Endometrial microvascular endothelial cells (primary cell): ENCODE data around the gene CDKN1B. TPM values are rescaled to one million over a fixed set of nuclear protein-coding genes. Genes with fewer than 3 reads are reported as not detected.

Experiments
- in situ Hi-C: cut with HindIII; loops from 2 replicates; pipeline ENCODE4 v1.10.0; 2017; ENCODE audit warnings: low sequenced_read_pairs, low pct_unique_long_range_greater_than_20kb; ENCODE audit errors: inconsistent ontology term
- total RNA-seq: library from RNA; depleted of rRNA; stranded (reverse); fragments of >200 nt; gene quantifications from one replicate; pipeline ENCODE4 v1.2.3, GENCODE V29; 2015; ENCODE audit errors: inconsistent ontology term

The CDKN1B gene
- total RNA-seq, 1 donor from 2014 or later: 26.1 TPM

DNA sequence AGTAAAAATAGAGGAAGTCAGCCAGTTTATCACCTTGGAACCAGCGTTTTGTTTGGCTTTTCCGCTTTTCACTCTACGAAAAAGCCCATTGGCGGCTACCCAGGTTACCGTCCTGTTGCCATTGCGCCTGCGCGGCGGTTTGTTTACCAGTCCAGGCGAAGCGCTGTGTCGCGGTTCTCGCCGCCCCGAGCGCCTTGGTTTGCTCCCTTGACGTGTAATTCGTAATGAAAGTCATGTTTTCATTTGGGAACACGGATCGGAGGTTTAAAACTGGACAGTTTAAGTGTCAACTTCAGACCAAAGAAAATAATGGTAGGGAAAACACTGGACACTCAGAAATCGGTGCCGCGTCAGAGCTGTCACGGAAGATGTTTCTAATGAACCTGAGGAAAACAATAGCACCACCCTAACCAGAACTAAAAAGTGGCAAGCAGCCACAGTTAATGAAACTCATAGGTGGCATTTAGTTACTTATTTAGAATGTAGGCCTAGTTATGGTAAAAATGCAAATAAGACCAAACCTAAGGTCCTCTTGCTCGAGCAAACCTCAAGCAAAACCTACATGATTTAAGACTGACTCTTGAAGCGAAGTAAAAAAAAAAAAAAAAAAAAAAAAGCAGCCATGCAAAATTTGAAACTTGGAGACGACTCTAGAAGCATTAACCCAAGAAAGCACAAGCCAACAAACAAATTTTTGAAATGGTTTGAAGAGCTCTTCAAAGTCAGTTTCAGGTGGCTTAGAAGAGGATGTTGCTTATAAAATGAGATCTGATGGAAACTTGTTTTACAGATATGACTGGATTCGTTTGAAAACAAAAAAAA, 20.4 kb upstream of the CDKN1B start:
- in situ Hi-C loops: no loop called here

DNA sequence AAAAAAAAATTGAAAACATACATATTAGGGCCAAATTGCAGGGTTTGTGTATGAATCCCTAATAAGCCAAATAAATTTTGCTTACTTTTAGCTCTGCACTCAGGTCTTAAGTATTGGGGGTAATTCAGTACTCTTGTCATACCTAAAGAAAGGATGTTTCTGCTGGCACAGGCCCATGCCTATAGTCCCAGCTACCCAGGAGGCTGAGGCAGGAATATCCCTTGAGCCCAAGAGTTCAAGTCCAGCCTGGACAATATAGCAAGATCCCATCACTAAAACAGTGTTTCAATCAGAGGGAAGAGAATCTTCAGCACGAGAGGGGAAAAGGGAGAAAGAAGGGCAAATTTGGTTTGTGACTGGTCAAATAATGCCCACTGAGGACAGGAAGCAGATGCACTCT, 17.8 kb upstream of the CDKN1B start:
- in situ Hi-C loops: no loop called here

DNA sequence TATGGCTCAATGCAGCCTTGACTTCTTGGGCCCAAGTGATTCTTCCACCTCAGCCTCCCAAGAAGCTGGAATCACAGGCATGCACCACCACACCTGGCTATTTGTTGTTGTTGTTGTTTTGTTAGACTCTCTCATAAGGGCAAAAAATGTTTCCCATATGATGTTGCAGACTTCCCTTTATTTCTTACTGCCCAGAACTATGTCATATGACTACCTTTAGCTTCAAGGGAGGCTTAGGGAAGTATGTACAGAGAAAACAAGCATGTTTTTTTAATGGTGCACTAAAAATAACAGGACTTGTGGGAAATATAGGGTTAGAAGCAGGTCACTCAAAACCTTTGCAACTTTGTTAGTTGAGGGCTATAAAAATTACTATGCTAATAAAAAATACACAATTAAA, 16.9 kb upstream of the CDKN1B start:
- in situ Hi-C loops: no loop called here

DNA sequence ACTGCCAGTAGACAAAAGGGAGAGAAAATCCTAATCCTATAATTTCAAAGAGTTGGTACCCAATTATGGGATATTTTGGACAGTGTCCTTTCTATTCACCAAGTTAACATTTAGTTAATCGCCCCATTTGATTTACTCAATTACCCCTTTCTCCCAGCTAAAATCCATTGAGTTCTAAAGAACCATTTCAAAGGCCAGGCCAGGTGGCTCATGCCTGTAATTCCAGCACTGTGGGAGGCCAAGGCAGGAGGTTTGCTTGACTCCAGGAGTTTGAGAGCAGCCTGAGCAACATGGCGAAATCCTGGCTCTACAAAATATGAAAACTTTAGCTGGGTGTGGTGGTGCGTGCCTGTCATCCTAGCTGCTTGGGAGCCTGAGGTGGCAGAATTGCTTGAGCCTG, 15.7 kb upstream of the CDKN1B start:
- in situ Hi-C loops: no loop called here

DNA sequence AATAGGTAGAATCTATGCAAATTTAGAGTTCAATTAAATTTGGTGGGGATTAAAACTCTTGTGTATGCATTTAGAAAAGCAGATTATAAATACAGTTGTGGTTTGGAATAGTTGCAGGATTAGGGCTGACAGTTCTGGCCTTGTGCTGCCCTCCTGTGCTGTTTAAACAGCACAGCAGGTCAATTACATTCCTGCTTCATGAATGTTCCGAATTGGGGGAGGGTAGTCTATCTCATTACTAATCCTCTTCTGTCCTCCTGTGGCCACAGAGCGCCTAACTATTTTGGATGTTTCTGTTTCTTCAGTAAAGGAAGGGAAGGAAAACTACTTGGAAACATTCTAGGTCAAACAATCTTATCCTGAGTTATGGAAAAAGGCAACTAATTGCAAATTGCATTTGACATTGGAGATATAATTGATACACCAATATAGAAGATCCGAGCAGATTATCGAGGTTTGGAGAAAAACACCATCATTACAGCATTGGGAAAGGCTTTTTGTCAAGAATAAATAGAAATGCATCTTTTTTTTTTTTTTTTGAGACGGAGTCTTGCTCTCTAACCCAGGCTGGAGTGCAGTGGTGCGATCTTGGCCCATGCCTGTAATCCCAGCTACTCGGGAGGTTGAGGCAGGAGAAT, 12.5 kb upstream of the CDKN1B start:
- in situ Hi-C loops: no loop called here

DNA sequence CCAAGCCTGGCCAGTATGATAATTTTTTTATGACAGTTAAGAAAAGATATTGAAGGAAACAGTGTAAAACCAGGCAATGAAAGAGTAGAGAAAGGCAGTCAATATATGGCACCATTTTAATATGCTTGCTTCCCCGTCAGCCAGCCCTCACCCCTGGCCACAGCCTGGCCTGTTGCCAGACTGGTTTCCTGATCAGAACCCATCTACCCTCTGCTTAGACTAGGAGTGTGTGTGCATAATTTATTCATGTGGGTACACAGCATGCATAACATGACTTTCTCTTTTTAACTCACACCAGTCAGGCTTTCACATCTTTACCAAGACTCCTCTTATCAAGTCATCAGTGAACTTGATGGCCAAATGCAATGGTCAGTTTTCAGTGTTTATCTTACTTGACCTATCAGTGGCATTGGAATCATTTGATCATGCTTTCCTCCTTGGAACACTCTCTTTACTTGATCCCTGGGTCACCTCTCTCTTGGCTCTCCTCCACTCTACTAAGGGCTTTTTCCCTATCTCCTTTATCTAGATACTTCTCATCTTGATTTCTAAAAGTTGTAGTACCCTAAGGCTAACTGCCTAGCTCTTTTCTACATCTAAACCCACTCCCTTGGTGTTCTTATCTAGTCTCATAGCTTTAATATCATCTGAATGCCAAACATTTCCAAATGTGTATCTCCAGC, 11.2 kb upstream of the CDKN1B start:
- in situ Hi-C loops: no loop called here

DNA sequence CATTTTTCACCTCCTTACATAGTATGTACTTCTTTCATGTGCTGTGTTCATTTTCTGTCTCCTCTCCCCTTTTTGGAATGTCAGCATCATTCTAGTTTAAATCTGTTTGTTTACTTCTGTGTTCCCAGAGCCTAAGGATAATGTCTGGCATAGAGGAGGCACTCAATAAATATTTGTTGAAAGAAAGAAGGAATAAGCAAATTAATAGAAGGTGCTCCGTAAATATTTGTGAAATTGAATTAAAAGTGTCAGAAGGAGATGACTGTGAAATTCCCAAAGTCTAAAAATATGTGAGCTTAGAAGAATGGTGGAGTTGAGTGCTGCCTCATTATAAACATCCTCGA, 3.3 kb upstream of the CDKN1B start:
- in situ Hi-C loops: no loop called here

DNA sequence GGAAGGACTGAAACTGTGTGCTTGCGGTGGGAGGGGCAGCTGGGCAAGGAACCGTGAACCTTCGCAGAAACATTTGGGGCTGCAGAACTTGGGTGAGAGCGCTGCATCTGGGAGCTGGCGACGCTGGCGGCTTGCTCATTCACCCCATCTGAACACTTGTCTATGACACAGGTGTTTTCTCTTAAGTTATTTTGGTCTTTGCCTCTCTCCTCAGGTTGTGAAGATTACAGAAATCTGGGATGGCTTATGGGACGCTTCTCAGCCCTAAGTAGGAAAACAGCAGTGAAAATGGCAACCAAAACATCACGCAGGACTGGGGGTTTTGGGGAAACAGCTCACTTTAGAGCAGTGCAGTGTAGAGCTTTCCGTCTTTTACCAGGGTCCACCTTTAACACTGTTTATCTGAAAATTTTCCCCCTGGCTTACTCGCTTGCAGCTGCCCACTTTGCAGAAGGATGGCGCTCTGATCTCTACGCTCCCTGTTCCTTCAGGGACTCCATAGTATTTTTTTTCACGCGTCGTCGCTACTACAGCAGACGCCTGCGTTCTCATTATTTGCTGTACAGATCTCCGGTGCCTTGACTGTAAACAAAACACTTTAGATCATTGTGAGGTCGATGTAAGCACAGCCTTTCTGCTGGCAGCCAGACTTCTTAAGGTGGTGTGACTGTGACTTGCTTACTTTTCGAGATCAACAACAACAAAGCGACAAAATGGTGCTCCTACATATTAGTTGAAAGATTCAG, 2.7 kb upstream of the CDKN1B start:
- in situ Hi-C loops: no loop called here

DNA sequence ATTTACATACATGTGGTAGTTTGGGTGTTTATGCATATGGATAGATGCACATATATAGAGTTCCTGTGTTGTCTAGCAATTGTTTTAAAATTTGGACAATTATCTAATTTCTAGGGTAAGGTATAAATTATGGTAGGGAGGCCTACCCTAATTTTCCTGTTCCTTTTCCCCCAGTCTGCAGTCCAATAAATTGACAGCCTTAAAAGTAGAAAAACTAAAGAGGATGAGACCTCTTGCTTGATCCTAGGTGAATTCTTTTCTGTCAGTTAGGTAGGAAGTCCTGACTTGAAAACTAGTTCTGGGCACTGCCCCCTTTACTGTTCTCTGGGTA, 2.1 kb upstream of the CDKN1B start:
- in situ Hi-C loops: no loop called here

DNA sequence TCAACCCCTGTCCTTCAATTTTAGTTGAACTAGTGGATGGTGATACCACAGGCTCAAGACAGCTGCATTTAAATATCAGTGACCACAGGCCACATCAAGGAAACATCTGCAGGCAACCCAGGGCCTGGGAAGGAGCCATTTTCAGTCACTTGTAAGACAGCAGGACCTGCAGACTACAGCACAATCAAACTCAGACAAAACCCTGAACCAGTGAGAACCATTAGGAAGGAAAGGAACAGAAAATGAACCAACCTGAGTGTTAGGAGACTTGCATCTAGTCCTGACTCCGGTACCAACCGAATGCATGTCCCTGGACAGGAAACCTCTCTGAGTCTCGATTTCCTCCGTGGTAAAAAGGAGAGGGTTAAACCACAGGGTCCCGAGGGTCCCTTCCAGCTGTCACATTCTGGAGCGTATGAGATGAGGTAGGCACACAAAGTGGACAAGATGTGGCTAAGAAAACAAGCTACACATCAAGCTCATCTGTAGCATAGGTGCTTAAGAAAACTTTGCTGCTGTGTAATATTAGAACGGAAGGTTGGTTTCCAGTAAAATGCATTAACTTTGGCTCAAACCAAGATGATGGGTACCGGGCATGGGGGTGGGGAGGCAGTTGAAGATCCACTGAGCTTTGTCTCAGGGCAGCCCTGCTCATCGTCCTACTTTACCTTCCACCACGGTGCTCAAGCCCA, 1.6 kb upstream of the CDKN1B start:
- in situ Hi-C loops: no loop called here

DNA sequence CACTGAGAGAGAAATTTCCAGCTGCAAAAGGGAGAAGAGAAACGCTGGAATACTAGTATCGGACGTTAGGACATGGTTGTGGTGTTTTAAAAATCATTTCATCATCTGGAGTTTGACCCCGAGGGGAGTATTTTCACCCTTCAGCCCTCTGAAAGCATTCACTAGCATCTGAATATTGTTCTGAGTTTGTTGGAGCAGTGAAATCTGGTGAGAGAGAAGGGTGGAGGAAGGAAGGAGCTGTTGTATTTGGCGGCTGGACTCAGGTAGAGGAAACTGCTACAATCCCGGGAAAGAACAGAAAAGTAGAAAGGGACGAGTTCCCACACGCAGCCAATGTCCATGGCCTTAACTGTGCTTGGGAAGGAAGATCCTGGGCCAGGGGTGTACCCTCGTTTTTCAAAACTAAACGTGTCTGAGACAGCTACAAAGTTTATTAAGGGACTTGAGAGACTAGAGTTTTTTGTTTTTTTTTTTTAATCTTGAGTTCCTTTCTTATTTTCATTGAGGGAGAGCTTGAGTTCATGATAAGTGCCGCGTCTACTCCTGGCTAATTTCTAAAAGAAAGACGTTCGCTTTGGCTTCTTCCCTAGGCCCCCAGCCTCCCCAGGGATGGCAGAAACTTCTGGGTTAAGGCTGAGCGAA, 896 bp upstream of the CDKN1B start:
- in situ Hi-C loops: no loop called here

DNA sequence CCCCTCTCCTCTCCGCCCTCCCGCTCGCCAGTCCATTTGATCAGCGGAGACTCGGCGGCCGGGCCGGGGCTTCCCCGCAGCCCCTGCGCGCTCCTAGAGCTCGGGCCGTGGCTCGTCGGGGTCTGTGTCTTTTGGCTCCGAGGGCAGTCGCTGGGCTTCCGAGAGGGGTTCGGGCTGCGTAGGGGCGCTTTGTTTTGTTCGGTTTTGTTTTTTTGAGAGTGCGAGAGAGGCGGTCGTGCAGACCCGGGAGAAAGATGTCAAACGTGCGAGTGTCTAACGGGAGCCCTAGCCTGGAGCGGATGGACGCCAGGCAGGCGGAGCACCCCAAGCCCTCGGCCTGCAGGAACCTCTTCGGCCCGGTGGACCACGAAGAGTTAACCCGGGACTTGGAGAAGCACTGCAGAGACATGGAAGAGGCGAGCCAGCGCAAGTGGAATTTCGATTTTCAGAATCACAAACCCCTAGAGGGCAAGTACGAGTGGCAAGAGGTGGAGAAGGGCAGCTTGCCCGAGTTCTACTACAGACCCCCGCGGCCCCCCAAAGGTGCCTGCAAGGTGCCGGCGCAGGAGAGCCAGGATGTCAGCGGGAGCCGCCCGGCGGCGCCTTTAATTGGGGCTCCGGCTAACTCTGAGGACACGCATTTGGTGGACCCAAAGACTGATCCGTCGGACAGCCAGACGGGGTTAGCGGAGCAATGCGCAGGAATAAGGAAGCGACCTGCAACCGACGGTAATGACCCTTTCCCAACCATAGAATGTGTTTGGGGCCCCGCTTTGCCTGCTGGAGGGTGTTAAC, 615 bp downstream of the CDKN1B start:
- in situ Hi-C loops: no loop called here

DNA sequence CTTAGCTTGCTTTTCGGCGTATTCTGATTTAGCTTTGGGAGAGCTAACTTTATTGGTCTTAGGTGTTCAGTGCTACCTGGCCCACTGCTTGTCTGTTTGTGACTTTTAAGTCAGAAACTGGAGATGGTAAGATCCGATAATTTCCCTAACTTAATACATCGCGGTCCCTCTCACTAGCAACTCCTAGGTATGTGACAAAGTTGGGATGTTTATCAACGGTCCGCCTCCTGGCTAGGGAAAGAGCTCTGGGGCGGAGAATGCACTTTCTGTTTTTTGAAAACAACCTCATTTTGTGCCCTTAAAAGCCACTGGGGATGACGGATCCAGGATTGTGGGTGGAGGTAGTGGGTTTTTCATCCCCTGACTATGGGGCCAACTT, 1.2 kb downstream of the CDKN1B start:
- in situ Hi-C loops: no loop called here

DNA sequence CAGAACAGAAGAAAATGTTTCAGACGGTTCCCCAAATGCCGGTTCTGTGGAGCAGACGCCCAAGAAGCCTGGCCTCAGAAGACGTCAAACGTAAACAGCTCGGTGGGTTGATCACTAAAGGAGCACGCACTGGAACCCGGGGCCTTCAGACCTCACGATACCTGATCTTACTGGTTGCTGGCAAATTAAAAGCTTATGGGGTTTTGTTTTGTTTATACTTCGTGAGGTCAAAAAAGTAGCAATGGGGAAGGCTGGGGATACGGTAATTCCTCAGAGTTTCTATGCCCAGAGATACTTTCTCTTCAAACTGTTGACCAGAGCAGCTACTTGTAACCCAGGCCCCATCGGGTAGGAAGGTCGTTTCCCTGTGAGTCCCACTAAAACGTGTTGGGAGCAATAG, 1.7 kb downstream of the CDKN1B start:
- in situ Hi-C loops: no loop called here

DNA sequence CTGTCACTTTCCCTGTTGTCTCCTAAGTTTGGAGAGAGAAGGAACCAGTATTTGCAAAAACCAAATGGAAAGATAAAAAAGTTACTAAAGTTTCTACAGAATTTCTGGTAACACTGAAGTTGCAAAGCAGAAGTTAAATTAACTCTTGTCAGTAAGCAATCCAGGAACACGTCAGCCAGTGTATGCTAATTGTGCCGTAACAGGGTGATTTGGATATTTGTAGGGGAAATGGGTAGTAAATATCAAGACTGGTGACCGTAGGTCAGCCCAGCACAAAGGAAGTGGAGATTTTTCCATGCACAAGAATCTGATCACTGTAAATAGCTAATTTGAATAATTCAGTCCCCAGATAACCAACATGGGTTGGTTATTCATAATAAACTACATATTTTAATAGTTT, 2.3 kb downstream of the CDKN1B start:
- in situ Hi-C loops: no loop called here

DNA sequence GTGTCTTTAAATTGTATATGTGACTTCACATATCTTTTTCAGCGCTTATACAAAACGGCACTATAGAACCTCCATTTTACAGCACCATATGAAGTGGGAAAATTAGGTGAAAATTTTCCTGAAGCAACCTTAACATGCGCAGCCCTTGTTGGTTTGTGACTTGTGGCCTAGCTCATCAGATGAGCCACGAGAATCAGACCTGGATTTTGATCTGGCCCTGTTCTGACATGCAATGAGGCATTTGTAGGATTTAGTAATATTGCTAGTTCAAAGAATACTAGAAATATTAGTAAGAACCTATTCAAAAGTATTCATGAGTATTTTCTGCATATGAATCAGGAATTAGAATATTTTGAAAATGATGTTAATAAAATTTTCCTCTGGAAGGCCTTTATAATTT, 2.9 kb downstream of the CDKN1B start:
- in situ Hi-C loops: no loop called here

DNA sequence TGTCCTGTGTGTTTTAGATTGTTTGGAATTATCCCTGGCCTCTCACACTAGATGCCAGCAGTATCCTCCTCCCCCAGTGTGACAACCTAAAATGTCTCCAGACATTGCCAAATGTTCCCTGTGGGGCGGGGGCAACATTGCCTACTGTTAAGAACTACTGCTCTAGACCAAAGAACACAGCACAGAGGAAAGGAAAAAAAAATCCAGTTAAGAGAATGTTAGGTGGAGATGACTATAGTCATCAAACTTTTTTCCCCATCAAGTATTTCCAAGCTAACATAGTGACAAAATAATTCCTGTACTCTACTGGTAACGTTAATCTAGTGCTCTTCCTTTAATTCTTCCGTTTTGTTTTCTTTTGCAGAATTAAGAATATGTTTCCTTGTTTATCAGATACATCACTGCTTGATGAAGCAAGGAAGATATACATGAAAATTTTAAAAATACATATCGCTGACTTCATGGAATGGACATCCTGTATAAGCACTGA, 3.5 kb downstream of the CDKN1B start:
- in situ Hi-C loops: no loop called here

DNA sequence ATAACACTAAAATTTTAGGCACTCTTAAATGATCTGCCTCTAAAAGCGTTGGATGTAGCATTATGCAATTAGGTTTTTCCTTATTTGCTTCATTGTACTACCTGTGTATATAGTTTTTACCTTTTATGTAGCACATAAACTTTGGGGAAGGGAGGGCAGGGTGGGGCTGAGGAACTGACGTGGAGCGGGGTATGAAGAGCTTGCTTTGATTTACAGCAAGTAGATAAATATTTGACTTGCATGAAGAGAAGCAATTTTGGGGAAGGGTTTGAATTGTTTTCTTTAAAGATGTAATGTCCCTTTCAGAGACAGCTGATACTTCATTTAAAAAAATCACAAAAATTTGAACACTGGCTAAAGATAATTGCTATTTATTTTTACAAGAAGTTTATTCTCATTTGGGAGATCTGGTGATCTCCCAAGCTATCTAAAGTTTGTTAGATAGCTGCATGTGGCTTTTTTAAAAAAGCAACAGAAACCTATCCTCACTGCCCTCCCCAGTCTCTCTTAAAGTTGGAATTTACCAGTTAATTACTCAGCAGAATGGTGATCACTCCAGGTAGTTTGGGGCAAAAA, 4.1 kb downstream of the CDKN1B start:
- in situ Hi-C loops: no loop called here
